Bone marrow (tissue), 2 donors: Measurements from ENCODE around the gene PGAM5.
"Not testable (repeated sequence)": the region's sequence is repeated elsewhere in the genome, so short reads cannot be mapped to it uniquely, and the experiment has no call there.

Experiments
- DNase-seq, 2 donors: peaks; one replicate each; lab custom pipeline; 2025; lab: John Stamatoyannopoulos, UW

Gene PGAM5

GRCh38 chr12:132689227-132689626 lies 21.4 kb upstream of the PGAM5 start:
- no peak for DNase-seq

- no peak for DNase-seq
Measured at GRCh38 chr12:132690112-132690511, 20.5 kb upstream of the PGAM5 start.

- not testable (repeated sequence) for DNase-seq
Measured at GRCh38 chr12:132692030-132692429, 18.6 kb upstream of the PGAM5 start.

- DNase-seq = not testable (repeated sequence)
Measured at GRCh38 chr12:132694888-132695287, 15.8 kb upstream of the PGAM5 start.

- DNase-seq = no peak
Measured at GRCh38 chr12:132695431-132695830, 15.2 kb upstream of the PGAM5 start.

- DNase-seq = no peak
Measured at GRCh38 chr12:132698341-132698740, 12.3 kb upstream of the PGAM5 start.

GRCh38 chr12:132700212-132700822 lies 10.3 kb upstream of the PGAM5 start:
- no peak for DNase-seq

- no peak for DNase-seq
Measured at GRCh38 chr12:132702640-132703039, 8.0 kb upstream of the PGAM5 start.

GRCh38 chr12:132703641-132704040 lies 7.0 kb upstream of the PGAM5 start:
- no peak for DNase-seq

- DNase-seq = no peak
Measured at GRCh38 chr12:132707241-132707640, 3.4 kb upstream of the PGAM5 start.

GRCh38 chr12:132708150-132708549 lies 2.5 kb upstream of the PGAM5 start:
- no peak for DNase-seq

- DNase-seq = no peak
Measured at GRCh38 chr12:132710043-132710404, 618 bp upstream of the PGAM5 start.

GRCh38 chr12:132711080-132711843 lies 620 bp downstream of the PGAM5 start:
- DNase-seq = no peak

GRCh38 chr12:132713123-132713522 lies 2.5 kb downstream of the PGAM5 start:
- no peak for DNase-seq

- DNase-seq = no peak
Measured at GRCh38 chr12:132715874-132716273, 5.2 kb downstream of the PGAM5 start.

- no peak for DNase-seq
Measured at GRCh38 chr12:132716356-132716755, 5.7 kb downstream of the PGAM5 start.

- no peak for DNase-seq
Measured at GRCh38 chr12:132717011-132717410, 6.4 kb downstream of the PGAM5 start.

- no peak for DNase-seq
Measured at GRCh38 chr12:132717531-132718387, 7.1 kb downstream of the PGAM5 start.

GRCh38 chr12:132718644-132719043 lies 8.0 kb downstream of the PGAM5 start:
- no peak for DNase-seq

- no peak for DNase-seq
Measured at GRCh38 chr12:132719141-132719953, 8.7 kb downstream of the PGAM5 start.

GRCh38 chr12:132719954-132720324 lies 9.3 kb downstream of the PGAM5 start:
- no peak for DNase-seq
